HUES64 (cell line): ENCODE results near the gene FGF16.
"Not testable (repeated sequence)": the region's sequence is repeated elsewhere in the genome, so short reads cannot be mapped to it uniquely, and the experiment has no call there.

Source experiments
- H3K27ac ChIP-seq: 2 replicates; pipeline ENCODE4 v1.7.0; 2013; ENCODE audit warnings: low read depth, low read length, inconsistent platforms
- H3K27me3 ChIP-seq: 2 replicates; pipeline ENCODE4 v1.6.1; 2013; ENCODE audit warnings: mild to moderate bottlenecking, low read length; ENCODE audit not compliant: insufficient read depth
- H3K36me3 ChIP-seq: 2 replicates; pipeline ENCODE4 v1.6.1; 2013; ENCODE audit warnings: mild to moderate bottlenecking, low read length; ENCODE audit not compliant: insufficient read depth
- H3K4me1 ChIP-seq: 2 replicates; pipeline ENCODE4 v1.6.1; 2013; ENCODE audit warnings: mild to moderate bottlenecking, low read length, moderate library complexity; ENCODE audit not compliant: insufficient read depth
- H3K4me3 ChIP-seq: 2 replicates; pipeline ENCODE4 v1.5.1; 2013; ENCODE audit warnings: mild to moderate bottlenecking, low read length, moderate library complexity
- H3K9ac ChIP-seq: 2 replicates; pipeline ENCODE4 v1.6.1; 2013; ENCODE audit warnings: mild to moderate bottlenecking, low read depth, low read length
- H3K9me3 ChIP-seq: 2 replicates; pipeline ENCODE4 v1.6.1; 2013; ENCODE audit warnings: low read depth, low read length; ENCODE audit not compliant: insufficient read depth
- WGBS: fragments of 150-250, 120-280 bp; methylation state at CpG from one replicate; pipeline ENCODE4 v1.1.7; 2013; ENCODE audit warnings: missing lambda C conversion rate; 5-methylcytosine and 5-hydroxymethylcytosine counted together

Gene FGF16

DNA sequence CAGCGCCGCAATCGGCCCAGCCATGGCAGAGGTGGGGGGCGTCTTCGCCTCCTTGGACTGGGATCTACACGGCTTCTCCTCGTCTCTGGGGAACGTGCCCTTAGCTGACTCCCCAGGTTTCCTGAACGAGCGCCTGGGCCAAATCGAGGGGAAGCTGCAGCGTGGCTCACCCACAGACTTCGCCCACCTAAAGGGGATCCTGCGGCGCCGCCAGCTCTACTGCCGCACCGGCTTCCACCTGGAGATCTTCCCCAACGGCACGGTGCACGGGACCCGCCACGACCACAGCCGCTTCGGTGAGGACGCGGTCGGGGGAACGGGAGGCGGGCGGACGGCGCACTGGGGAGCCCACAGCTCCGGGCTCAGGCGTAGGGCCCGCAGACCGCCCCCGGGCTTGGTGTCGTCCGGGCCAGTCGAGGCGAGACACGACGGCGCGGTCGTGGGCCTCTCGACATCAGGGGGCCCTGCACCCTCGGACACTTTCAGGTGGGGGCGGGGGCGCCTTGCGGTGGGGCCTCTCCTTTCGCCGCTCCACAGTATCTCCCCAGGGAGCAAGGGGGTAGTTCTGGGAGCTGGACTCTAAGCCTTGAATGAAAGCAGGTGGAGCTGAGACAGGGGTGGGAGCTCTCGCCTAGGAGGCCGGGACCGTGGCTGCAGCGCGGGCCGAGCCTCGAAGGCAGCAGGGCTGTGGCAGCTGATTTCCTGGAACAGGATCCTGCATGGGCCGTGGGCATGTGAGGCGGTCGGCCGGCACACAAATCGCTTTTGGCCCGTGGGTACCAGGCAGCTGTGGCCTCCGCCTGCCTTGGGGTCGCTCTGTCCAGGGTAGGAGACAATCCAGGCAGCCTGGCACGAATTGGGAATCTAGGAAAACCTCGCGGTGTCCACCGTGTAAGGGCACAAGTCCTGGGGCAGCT, 722 bp downstream of the FGF16 start:
- H3K27ac ChIP-seq: no peak overlapping the region
- H3K36me3 ChIP-seq: no peaks in the 10 kb centered on the region
- peak overlapping the region; percentile 73 for H3K4me3 ChIP-seq
- WGBS: 17% methylated on average over 73 of the region's 73 CpGs
- no peaks in the 10 kb centered on the region for H3K4me1 ChIP-seq
- peak overlapping the region; percentile 69 for H3K9ac ChIP-seq
- H3K27me3 ChIP-seq: peaks cover 32% of the 10 kb centered on the region
- no peaks in the 10 kb centered on the region for H3K9me3 ChIP-seq

DNA sequence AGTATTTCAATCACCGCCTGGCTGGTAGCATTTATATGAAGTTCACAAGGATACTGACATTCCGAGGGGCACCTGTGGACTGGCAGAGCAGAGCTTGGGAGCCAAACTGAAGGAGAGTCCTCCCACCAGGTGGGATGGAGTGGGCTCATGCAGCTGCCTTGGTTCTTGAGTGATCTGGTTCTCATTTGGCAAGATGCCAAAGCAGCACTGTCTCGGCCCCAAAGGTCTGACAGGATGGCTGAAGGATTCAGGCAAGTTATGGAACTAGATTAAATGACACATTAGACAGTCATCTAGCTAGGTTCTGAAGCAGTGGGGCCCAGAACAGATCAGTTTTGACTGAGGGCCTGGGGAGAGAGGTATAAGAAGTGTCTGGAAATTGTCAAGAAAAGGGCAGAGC, 3.2 kb downstream of the FGF16 start:
- Histone ChIP-seq H3K9me3 (no peaks in the 10 kb centered on the region), H3K27ac (no peak overlapping the region)

DNA sequence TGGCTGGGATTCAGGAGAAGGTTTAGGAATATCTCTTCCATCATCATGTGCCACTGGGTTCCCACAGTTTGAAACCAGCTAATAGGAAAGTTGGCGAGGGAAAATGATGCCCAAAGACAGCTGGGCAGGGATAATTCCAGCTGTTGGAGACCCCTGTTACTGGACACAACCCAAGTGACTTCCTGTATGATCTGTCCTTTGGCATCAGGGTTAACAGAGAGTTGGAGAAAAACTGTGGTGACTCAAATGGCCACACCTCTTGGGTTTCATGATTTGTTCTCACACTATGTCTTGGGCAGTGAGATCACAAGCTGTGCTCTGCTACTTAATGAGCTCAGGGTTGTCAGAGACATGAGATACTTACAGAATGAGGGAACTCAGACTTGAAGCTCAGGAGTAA, 3.8 kb downstream of the FGF16 start:
- H3K27me3 ChIP-seq: peaks cover 27% of the 10 kb centered on the region
- WGBS: 100% methylated on average over 1 of the region's 1 CpG
- no peak overlapping the region for H3K9ac ChIP-seq
- H3K4me3 ChIP-seq: no peak overlapping the region
- H3K36me3 ChIP-seq: no peaks in the 10 kb centered on the region
- H3K27ac ChIP-seq: no peak overlapping the region
- no peaks in the 10 kb centered on the region for H3K9me3 ChIP-seq
- H3K4me1 ChIP-seq: peaks cover 4% of the 10 kb centered on the region; the same call in 1 of the 2 replicates

More for the DNA sequence above, 3.2 kb downstream of the FGF16 start:
- WGBS: 92% methylated on average over 3 of the region's 3 CpGs
- H3K9ac ChIP-seq: no peak overlapping the region
- H3K36me3 ChIP-seq: no peaks in the 10 kb centered on the region
- peaks cover 32% of the 10 kb centered on the region for H3K27me3 ChIP-seq
- H3K4me1 ChIP-seq: peaks cover 4% of the 10 kb centered on the region; the same call in 1 of the 2 replicates
- H3K4me3 ChIP-seq: no peak overlapping the region

DNA sequence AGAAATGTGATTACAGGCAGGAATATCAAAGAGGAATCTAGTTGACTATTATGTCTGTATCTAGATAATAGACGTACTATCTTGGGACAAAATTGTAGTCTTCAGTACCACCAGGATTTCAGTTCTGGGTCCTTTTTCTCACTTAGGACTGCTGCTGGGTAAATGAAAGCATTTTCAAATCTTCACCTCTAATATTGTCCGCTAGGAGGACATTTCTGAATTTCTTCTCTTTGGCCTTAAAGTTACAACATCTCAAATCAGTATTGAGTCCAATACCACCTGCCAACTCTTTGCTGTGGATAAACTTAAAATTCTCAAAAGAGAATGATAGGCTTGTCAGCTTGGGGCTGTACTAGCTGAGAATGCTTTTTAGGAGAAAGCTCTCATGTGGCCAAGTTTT, 6.0 kb downstream of the FGF16 start:
- Histone ChIP-seq H3K9me3 (no peaks in the 10 kb centered on the region), H3K4me3 (no peak overlapping the region), H3K9ac (no peak overlapping the region), H3K36me3 (no peaks in the 10 kb centered on the region), H3K4me1 (peaks cover 4% of the 10 kb centered on the region; the same call in 1 of the 2 replicates), H3K27me3 (peaks cover 5% of the 10 kb centered on the region), H3K27ac (no peak overlapping the region)
- 93% methylated on average over 2 of the region's 2 CpGs for WGBS

DNA sequence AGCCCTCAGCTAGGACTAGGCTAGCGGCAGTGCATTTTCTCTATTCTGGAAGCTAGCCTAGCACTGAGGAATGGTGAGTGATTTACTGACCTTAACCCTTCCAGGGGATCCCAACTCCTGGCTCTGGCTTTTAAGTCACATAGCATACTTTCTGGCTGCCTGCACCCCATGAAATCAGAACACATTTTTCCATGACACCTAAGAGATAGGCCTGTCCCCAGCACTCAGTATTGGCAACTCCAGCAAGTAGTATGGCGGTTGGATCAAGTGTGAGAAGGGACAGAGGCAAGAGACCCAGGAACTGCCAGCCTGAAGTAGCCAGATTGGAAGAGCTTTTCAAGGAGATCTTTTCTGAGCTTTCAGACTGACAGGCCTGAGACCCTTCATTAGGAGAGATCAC, 8.2 kb downstream of the FGF16 start:
- Histone ChIP-seq H3K9ac (no peak overlapping the region), H3K4me1 (peaks cover 4% of the 10 kb centered on the region; the same call in 1 of the 2 replicates), H3K4me3 (no peak overlapping the region), H3K36me3 (no peaks in the 10 kb centered on the region), H3K27ac (no peak overlapping the region), H3K9me3 (no peaks in the 10 kb centered on the region), H3K27me3 (no peaks in the 10 kb centered on the region)
- 100% methylated on average over 2 of the region's 2 CpGs for WGBS

DNA sequence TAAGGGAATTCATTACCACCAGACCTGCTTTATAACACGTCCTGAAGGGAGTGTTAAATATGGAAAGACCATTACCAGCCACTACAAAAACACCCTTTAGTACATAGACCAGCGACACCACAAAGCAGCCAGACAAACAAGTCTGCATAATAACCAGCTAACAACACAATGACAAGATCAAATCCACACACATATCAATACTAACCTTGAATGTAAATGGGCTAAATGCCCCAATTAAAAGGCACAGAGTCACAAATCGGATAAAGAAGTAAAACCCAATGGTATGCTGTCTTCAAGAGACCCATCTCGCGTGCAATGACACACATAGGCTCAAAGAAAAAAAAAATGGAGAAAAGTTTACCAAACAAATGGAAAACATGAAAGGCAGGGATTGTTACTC, 36.9 kb downstream of the FGF16 start:
- H3K36me3 ChIP-seq: no peaks in the 10 kb centered on the region
- no peak overlapping the region for H3K4me3 ChIP-seq
- H3K9me3 ChIP-seq: no peaks in the 10 kb centered on the region
- 95% methylated on average over 4 of the region's 5 CpGs for WGBS
- no peak overlapping the region for H3K9ac ChIP-seq
- H3K27me3 ChIP-seq: no peaks in the 10 kb centered on the region
- H3K27ac ChIP-seq: no peak overlapping the region
- H3K4me1 ChIP-seq: no peaks in the 10 kb centered on the region

DNA sequence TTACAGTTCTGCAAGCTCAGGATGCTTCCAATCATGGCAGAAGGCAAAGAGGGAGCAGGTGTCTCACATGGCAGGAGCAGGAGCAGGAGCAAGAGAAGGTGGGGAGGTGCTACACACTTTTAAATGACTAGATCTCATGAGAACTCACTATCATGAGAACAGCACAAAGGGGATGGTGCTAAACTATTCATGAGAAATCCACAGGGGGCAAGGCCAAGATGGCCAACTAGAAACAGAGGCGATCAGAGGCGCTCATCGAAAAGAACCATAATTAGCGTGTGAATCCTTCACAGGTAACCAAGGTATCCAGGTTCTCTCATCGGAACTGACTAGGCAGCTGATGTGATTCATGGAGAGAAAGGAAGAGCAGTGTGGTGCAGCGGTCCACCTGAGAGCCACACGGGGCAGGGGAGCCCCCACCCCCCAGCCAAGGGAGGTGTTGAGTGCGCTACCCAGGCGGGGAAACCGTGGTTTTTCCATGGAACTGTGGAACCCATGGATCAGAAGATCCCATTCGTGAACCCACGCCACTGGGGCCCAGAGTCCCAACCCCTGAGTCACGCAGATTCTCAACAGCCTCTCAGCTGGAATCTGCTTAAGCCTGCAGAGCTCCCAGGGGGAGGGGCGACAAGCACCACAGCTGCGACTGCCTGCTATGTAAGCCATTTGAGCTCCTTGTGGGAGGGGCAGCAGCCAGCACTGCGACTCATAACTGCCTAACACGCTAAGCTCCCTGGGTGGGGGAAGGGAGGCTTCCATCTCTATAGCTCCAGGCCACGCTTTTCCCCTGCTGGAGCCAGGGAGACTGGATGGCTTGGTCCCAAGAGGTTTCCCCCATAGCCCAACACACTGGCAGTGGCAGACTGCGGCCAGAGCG, 46.7 kb downstream of the FGF16 start:
- 23% methylated on average over 19 of the region's 20 CpGs for WGBS
- peak overlapping the region; percentile 47; the same call in 1 of the 2 replicates for H3K9ac ChIP-seq
- peak overlapping the region; percentile 89; the same call in 1 of the 2 replicates for H3K27ac ChIP-seq
- no peaks in the 10 kb centered on the region for H3K27me3 ChIP-seq
- H3K4me1 ChIP-seq: 0 out of 2 replicates have a peak, but pooled peaks cover 4% of the 10 kb centered on the region
- H3K4me3 ChIP-seq: peak overlapping the region; percentile 19; the same call in 1 of the 2 replicates
- H3K36me3 ChIP-seq: no peaks in the 10 kb centered on the region
- H3K9me3 ChIP-seq: no peaks in the 10 kb centered on the region

DNA sequence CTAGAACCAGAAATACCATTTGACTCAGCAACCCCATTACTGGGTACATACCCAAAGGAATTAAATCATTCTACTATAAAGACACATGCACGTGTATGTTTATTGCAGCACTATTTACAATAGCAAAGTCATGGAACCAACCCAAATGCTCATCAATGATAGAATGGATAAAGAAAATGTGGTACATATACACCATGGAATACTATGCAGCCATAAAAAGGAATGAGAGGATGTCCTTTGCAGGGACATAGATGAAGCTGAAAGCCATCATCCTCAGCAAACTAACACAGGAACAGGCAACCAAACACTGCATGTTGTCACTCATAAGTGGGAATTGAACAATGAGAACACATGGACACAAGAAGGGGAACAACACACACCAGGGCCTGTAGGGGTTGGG, 53.0 kb downstream of the FGF16 start:
- not testable (repeated sequence) for H3K4me3 ChIP-seq, H3K9ac ChIP-seq, H3K27me3 ChIP-seq, H3K9me3 ChIP-seq, H3K36me3 ChIP-seq, H3K27ac ChIP-seq
- peaks cover 18% of the 10 kb centered on the region for H3K4me1 ChIP-seq
- WGBS: 89% methylated on average over 1 of the region's 1 CpG

DNA sequence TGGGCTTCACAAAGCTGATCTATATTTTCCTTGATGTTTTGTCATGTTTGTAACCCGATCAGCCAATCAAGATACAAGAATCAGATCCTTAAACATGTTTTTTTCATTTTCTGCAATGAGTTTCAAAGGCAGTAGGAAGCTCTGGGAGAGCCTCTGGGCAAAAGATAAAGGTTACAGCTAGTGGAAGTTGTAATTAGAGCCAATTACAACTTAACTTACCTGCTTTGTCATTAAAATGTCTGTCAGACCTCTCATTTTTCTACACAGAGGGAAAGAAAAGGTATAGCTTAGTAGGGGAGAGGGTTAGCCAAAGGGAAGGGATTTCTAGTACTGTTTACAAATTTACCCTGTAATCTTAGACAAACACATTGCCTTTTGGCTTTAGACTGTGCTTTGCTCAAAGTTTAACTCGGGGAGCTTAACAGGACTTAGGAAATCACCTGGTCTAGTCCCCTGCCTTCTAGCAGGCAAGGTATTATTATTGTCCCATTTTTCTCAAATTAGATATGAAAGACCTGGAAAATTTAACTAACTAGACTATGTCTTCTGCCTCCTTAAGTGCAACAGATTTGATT, 55.8 kb downstream of the FGF16 start:
- Histone ChIP-seq H3K36me3 (peaks cover 17% of the 10 kb centered on the region), H3K4me1 (peaks cover 18% of the 10 kb centered on the region), H3K4me3 (no peak overlapping the region), H3K27me3 (no peaks in the 10 kb centered on the region), H3K9me3 (no peaks in the 10 kb centered on the region), H3K9ac (no peak overlapping the region), H3K27ac (peak overlapping the region; percentile 40; the same call in 1 of the 2 replicates)
- 0% methylated on average over 1 of the region's 2 CpGs for WGBS

DNA sequence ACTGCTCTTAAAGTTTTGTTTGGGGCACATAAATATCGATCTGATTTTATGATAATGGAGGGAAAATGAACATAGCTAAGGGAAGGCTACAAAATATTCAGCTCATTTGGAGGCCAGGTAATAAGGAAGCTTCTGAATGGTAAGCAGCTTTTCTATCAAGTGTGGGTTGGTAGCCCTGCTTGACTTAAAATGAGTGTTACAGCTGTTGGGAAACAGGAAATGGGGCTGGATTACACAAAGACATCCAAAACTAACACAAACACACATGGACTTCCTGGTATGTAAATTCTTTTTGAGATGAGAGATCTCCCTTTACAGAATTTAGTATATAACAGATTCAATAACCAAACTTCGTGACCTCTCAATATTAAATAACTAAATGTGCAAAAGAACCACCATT, 58.0 kb downstream of the FGF16 start:
- Histone ChIP-seq H3K36me3 (peaks cover 32% of the 10 kb centered on the region), H3K27me3 (no peaks in the 10 kb centered on the region), H3K9ac (no peak overlapping the region), H3K27ac (no peak overlapping the region), H3K4me3 (no peak overlapping the region), H3K9me3 (no peaks in the 10 kb centered on the region), H3K4me1 (peaks cover 18% of the 10 kb centered on the region)
- 95% methylated on average over 1 of the region's 2 CpGs for WGBS
